ENCODE measurements around the gene CPS1. TPM values are rescaled to one million over a fixed set of nuclear protein-coding genes. Genes with fewer than 3 reads are reported as not detected.

CPS1 gene
- total RNA-seq: 3.9 and 7.2 TPM in 2 replicates

DNA sequence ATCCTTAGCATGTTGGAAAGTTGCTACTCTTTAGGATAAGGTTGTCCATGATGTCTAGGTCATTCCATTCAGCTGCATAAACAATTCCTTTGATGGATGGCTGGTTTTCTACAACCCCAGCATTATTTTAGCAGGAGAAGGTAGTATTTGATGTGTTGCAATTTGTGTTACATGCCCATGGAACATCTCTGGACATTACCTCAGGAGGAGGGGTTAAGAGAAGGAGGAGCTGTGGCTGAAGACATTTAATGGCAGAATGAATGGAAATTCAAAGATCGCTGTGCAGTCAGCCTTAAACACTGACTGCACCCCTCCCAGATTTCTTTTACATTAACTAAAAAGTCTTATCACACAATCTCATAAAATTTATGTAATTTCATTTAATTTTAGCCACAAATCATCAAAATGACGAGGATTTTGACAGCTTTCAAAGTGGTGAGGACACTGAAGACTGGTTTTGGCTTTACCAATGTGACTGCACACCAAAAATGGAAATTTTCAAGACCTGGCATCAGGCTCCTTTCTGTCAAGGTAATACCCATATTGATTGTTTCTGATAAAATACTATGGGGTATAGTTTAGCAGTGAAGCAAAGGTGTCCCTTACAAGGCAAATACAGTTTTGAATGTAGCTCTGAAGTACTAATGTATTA lies at the start of gene CPS1:
Gene CPS1 (plus strand): TSS at position 271 of the 652 bp plus-strand sequence. CDS start 135 bp downstream, at position 406.

Other genes with a start within 250 kb of the CPS1 start
- not detected in 2 replicates for gene MYL1, start 241.4 kb upstream of the CPS1 start, total RNA-seq
- gene LANCL1, start 79.8 kb upstream of the CPS1 start, total RNA-seq: 15.7 and 23.5 TPM in 2 replicates